Measurements from ENCODE around the gene CACNA1G. TPM values are rescaled to one million over a fixed set of nuclear protein-coding genes. Genes with fewer than 3 reads are reported as not detected.

The CACNA1G gene
- total RNA-seq, 1 donor from 2014 or later, result 0.21 TPM

GRCh38 chr17:50533720-50534148, 26.8 kb upstream of the CACNA1G start:
- intact Hi-C loops (cut with DNase I), result no loop called here
- Histone ChIP-seq H3K9me3 (no peaks in the 10 kb centered on the region), H3K27me3 (ENCODE audit: low read depth) (peaks cover 46% of the 10 kb centered on the region), H3K36me3 (no peaks in the 10 kb centered on the region), H3K4me1 (peaks cover 29% of the 10 kb centered on the region), H3K4me3 (peak overlapping the region; percentile 21), H3K27ac (no peak overlapping the region)
- no peak for TF ChIP-seq CTCF (IDR thresholded peaks at IDR 0.05)
- peak; percentile 58 for DNase-seq
- ATAC-seq, result peak; percentile 10 to 22

- peaks cover 40% of the 10 kb centered on the region for H3K27me3 ChIP-seq (ENCODE audit: low read depth)
Measured at GRCh38 chr17:50534222-50534978, 26.1 kb upstream of the CACNA1G start.

GRCh38 chr17:50534979-50535326, 25.6 kb upstream of the CACNA1G start:
- H3K4me3 ChIP-seq, result no peak overlapping the region
- H3K4me1 ChIP-seq, result peaks cover 29% of the 10 kb centered on the region
- no peaks in the 10 kb centered on the region for H3K9me3 ChIP-seq
- no peaks in the 10 kb centered on the region for H3K36me3 ChIP-seq
- H3K27ac ChIP-seq, result no peak overlapping the region
- no peak for DNase-seq
- intact Hi-C loops (cut with DNase I), result no loop called here
- no peak for TF ChIP-seq CTCF (IDR thresholded peaks at IDR 0.05)
- H3K27me3 ChIP-seq (ENCODE audit: low read depth), result peaks cover 39% of the 10 kb centered on the region
- ATAC-seq, result no peak

More at GRCh38 chr17:50534222-50534978, 26.1 kb upstream of the CACNA1G start:
- peak; percentile 34 for TF ChIP-seq CTCF (IDR thresholded peaks at IDR 0.05)
- H3K4me1 ChIP-seq, result peaks cover 29% of the 10 kb centered on the region
- intact Hi-C loops (cut with DNase I), result no loop called here
- H3K9me3 ChIP-seq, result no peaks in the 10 kb centered on the region
- no peaks in the 10 kb centered on the region for H3K36me3 ChIP-seq
- DNase-seq (peak; percentile 56), ATAC-seq (peak; percentile 76 to 82)
- H3K4me3 ChIP-seq, result no peak overlapping the region
- no peak overlapping the region for H3K27ac ChIP-seq

GRCh38 chr17:50535407-50535806, 25.1 kb upstream of the CACNA1G start:
- intact Hi-C loops (cut with DNase I), result no loop called here
- no peak for TF ChIP-seq CTCF (IDR thresholded peaks at IDR 0.05)
- H3K27ac ChIP-seq, result no peak overlapping the region
- no peaks in the 10 kb centered on the region for H3K36me3 ChIP-seq
- no peaks in the 10 kb centered on the region for H3K9me3 ChIP-seq
- H3K4me1 ChIP-seq, result peaks cover 29% of the 10 kb centered on the region
- no peak for ATAC-seq
- H3K4me3 ChIP-seq, result no peak overlapping the region
- DNase-seq, result no peak
- H3K27me3 ChIP-seq (ENCODE audit: low read depth), result peaks cover 34% of the 10 kb centered on the region

- Histone ChIP-seq H3K27ac (no peak overlapping the region), H3K4me3 (no peak overlapping the region), H3K4me1 (peaks cover 35% of the 10 kb centered on the region), H3K36me3 (no peaks in the 10 kb centered on the region), H3K27me3 (ENCODE audit: low read depth) (peaks cover 24% of the 10 kb centered on the region), H3K9me3 (no peaks in the 10 kb centered on the region)
- ATAC-seq (no peak), DNase-seq (no peak)
- no peak for TF ChIP-seq CTCF (IDR thresholded peaks at IDR 0.05)
- intact Hi-C loops (cut with DNase I), result no loop called here
Measured at GRCh38 chr17:50536683-50537646, 23.6 kb upstream of the CACNA1G start.
